Measurements from ENCODE around the gene MACIR.

The MACIR gene

GRCh38 chr5:103293719-103294118 lies 35.2 kb downstream of the MACIR start:
- DNase-seq, result no peak

- no peak for DNase-seq
Measured at GRCh38 chr5:103294906-103295305, 36.3 kb downstream of the MACIR start.

- no peak for DNase-seq
Measured at GRCh38 chr5:103295424-103295823, 36.9 kb downstream of the MACIR start.

GRCh38 chr5:103295871-103296270 lies 37.3 kb downstream of the MACIR start:
- DNase-seq, result peak; percentile 12

- DNase-seq, result no peak
Measured at GRCh38 chr5:103298117-103298516, 39.6 kb downstream of the MACIR start.

GRCh38 chr5:103298607-103299188 lies 40.1 kb downstream of the MACIR start:
- DNase-seq, result no peak

- DNase-seq, result no peak
Measured at GRCh38 chr5:103305809-103306208, 47.2 kb downstream of the MACIR start.

GRCh38 chr5:103307470-103307869 lies 48.9 kb downstream of the MACIR start:
- no peak for DNase-seq

GRCh38 chr5:103308774-103309173 lies 50.2 kb downstream of the MACIR start:
- no peak for DNase-seq

GRCh38 chr5:103313056-103313455 lies 54.5 kb downstream of the MACIR start:
- DNase-seq, result no peak

GRCh38 chr5:103315455-103315854 lies 56.9 kb downstream of the MACIR start:
- no peak for DNase-seq

- DNase-seq, result no peak
Measured at GRCh38 chr5:103327451-103327850, 68.9 kb downstream of the MACIR start.

- DNase-seq, result no peak
Measured at GRCh38 chr5:103327893-103328292, 69.3 kb downstream of the MACIR start.

Measured in CD4-positive, alpha-beta T cell treated with Interleukin-17A for 4 hours (primary cell).